SHP77 (cell line): ENCODE data around the gene ATP4A.
"Not testable (repeated sequence)": the region's sequence is repeated elsewhere in the genome, so short reads cannot be mapped to it uniquely, and the experiment has no call there.

Experiments used
- DNase-seq, 2 experiments: peaks; one replicate each; lab custom pipeline; 2025; lab: John Stamatoyannopoulos, UW

The ATP4A gene

GRCh38 chr19:35563207-35563829 lies at the start of gene ATP4A:
TSS of gene ATP4A (minus strand) at chr19:35563658. CDS start at chr19:35563629, 29 bp downstream.
- no peak for DNase-seq

GRCh38 chr19:35612559-35613321 lies 49.3 kb upstream of the ATP4A start, which contains the start of gene HAUS5:
TSS of gene HAUS5 (plus strand) at chr19:35612735. CDS start at chr19:35612795, 60 bp downstream.
- DNase-seq = peak; percentile 80 to 86

GRCh38 chr19:35612224-35612558 lies 48.7 kb upstream of the ATP4A start:
- no peak for DNase-seq

GRCh38 chr19:35609851-35610353 lies 46.4 kb upstream of the ATP4A start:
- no peak for DNase-seq

GRCh38 chr19:35608251-35608650 lies 44.8 kb upstream of the ATP4A start:
- DNase-seq = no peak

GRCh38 chr19:35607661-35608060 lies 44.2 kb upstream of the ATP4A start:
- DNase-seq = no peak

- DNase-seq = not testable (repeated sequence)
These were observed 43.7 kb upstream of the ATP4A start for GRCh38 chr19:35607170-35607569.

- DNase-seq = not testable (repeated sequence)
These were observed 41.0 kb upstream of the ATP4A start for GRCh38 chr19:35604436-35604835.

GRCh38 chr19:35601971-35602370 lies 38.5 kb upstream of the ATP4A start:
- DNase-seq = no peak

- no peak for DNase-seq
These were observed 33.0 kb upstream of the ATP4A start for GRCh38 chr19:35596366-35596999.

- no peak for DNase-seq
These were observed 32.5 kb upstream of the ATP4A start for GRCh38 chr19:35595928-35596327.

- DNase-seq = not testable (repeated sequence)
These were observed 31.6 kb upstream of the ATP4A start for GRCh38 chr19:35595026-35595425.

GRCh38 chr19:35592226-35592625 lies 28.8 kb upstream of the ATP4A start:
- DNase-seq = peak in 1 of 2 experiments; percentile 31

- DNase-seq = no peak
These were observed 27.4 kb upstream of the ATP4A start for GRCh38 chr19:35590875-35591274.

- DNase-seq = no peak
These were observed 23.9 kb upstream of the ATP4A start for GRCh38 chr19:35587321-35587720.

GRCh38 chr19:35585848-35586247 lies 22.4 kb upstream of the ATP4A start, which contains the start of gene PMIS2:
TSS of gene PMIS2 (plus strand) at chr19:35586173. CDS start at chr19:35586260, 87 bp downstream.
- DNase-seq = no peak

- DNase-seq = no peak
These were observed 19.3 kb upstream of the ATP4A start for GRCh38 chr19:35582760-35583159.

GRCh38 chr19:35578707-35579106 lies 15.2 kb upstream of the ATP4A start:
- no peak for DNase-seq

GRCh38 chr19:35577918-35578317 lies 14.5 kb upstream of the ATP4A start:
- no peak for DNase-seq

GRCh38 chr19:35571406-35571965 lies 8.0 kb upstream of the ATP4A start:
- no peak for DNase-seq

- peak; percentile 51 to 57 for DNase-seq
These were observed 5.9 kb upstream of the ATP4A start for GRCh38 chr19:35569281-35569781.

- no peak for DNase-seq
These were observed 3.3 kb upstream of the ATP4A start for GRCh38 chr19:35566738-35567137.
